Measurements from ENCODE around the gene CCT7.

The CCT7 gene

GRCh38 chr2:73269686-73270465 is 35.8 kb downstream of the CCT7 start:
- no peak for DNase-seq

GRCh38 chr2:73272270-73272669 is 38.2 kb downstream of the CCT7 start:
- no peak for DNase-seq

- no peak for DNase-seq
Observed at GRCh38 chr2:73279852-73280251, 45.7 kb downstream of the CCT7 start.

GRCh38 chr2:73281244-73281643 is 47.1 kb downstream of the CCT7 start:
- DNase-seq: no peak

- DNase-seq: no peak
Observed at GRCh38 chr2:73282924-73283544, 48.9 kb downstream of the CCT7 start.

- no peak for DNase-seq
Observed at GRCh38 chr2:73283545-73284295, 49.6 kb downstream of the CCT7 start.

- DNase-seq: peak; percentile 21
Observed at GRCh38 chr2:73284296-73285158, 50.4 kb downstream of the CCT7 start, which contains the start of gene FBXO41. FBXO41 (minus strand) TSS chr2:73284478; CDS start chr2:73269630, 14,848 bp downstream.

GRCh38 chr2:73285159-73285739 is 51.1 kb downstream of the CCT7 start:
- DNase-seq: no peak

- no peak for DNase-seq
Observed at GRCh38 chr2:73286134-73286655, 52.1 kb downstream of the CCT7 start.

GRCh38 chr2:73289304-73289703 is 55.2 kb downstream of the CCT7 start:
- DNase-seq: no peak

GRCh38 chr2:73290049-73290839 is 56.1 kb downstream of the CCT7 start:
- peak; percentile 72 for DNase-seq

- no peak for DNase-seq
Observed at GRCh38 chr2:73291093-73291460, 57.0 kb downstream of the CCT7 start.

- DNase-seq: no peak
Observed at GRCh38 chr2:73291461-73292315, 57.6 kb downstream of the CCT7 start.

GRCh38 chr2:73292316-73292905 is 58.3 kb downstream of the CCT7 start:
- no peak for DNase-seq

- DNase-seq: no peak
Observed at GRCh38 chr2:73292906-73293533, 58.9 kb downstream of the CCT7 start.

- DNase-seq: peak; percentile 68
Observed at GRCh38 chr2:73293534-73294171, 59.5 kb downstream of the CCT7 start, which contains the start of gene EGR4. EGR4 (minus strand) TSS chr2:73293548; CDS start chr2:73293317, 231 bp downstream.

GRCh38 chr2:73294239-73294638 is 60.1 kb downstream of the CCT7 start:
- DNase-seq: no peak

GRCh38 chr2:73295751-73296400 is 61.8 kb downstream of the CCT7 start:
- DNase-seq: no peak
